LNCaP clone FGC (cell line): Measurements from ENCODE around the gene HTT.

Source experiments
- DNase-seq: peaks from one replicate; pipeline ENCODE4 v3.0.0-alpha.2; 2011; ENCODE audit warnings: low read depth
- H3K4me3 ChIP-seq: 2 replicates; pipeline ENCODE4 v1.5.1; 2011; ENCODE audit warnings: mild to moderate bottlenecking, low read depth, low read length, control low read depth
- CTCF ChIP-seq: IDR thresholded peaks from 2 replicates; pipeline ENCODE4 v1.5.1; 2012; ENCODE audit warnings: mild to moderate bottlenecking; ENCODE audit not compliant: control insufficient read depth, insufficient read depth; ENCODE audit errors: extremely low read depth

HTT gene

GRCh38 chr4:3074078-3074845 is at the start of gene HTT, which contains the start of gene HTT-AS:
Gene HTT, plus strand, starts transcription at chr4:3074681. Its CDS starts 145 bp downstream, at chr4:3074826.
Gene HTT-AS, minus strand, starts transcription at chr4:3074538.
- peak; percentile 26 for TF ChIP-seq CTCF
- peak within 1 kb of the TSS; percentile 99 for H3K4me3 ChIP-seq
- peak; percentile 81 for DNase-seq

- no peak for DNase-seq
- H3K4me3 ChIP-seq, result no peak overlapping the region
- TF ChIP-seq CTCF, result no peak
Measured at GRCh38 chr4:3025881-3026280, 48.6 kb upstream of the HTT start.

- no peak overlapping the region for H3K4me3 ChIP-seq
- no peak for DNase-seq
- no peak for TF ChIP-seq CTCF
Measured at GRCh38 chr4:3026540-3026939, 47.9 kb upstream of the HTT start.

GRCh38 chr4:3029464-3029863 is 45.0 kb upstream of the HTT start:
- no peak overlapping the region for H3K4me3 ChIP-seq
- DNase-seq, result no peak
- TF ChIP-seq CTCF, result no peak

- no peak for DNase-seq
- no peak overlapping the region for H3K4me3 ChIP-seq
- no peak for TF ChIP-seq CTCF
Measured at GRCh38 chr4:3030566-3031356, 43.7 kb upstream of the HTT start.

- TF ChIP-seq CTCF, result no peak
- DNase-seq, result peak; percentile 58
- H3K4me3 ChIP-seq, result no peak overlapping the region
Measured at GRCh38 chr4:3031357-3032082, 43.0 kb upstream of the HTT start.
